A673 (cell line): ENCODE measurements around the gene ACSF2. TPM values are rescaled to one million over a fixed set of nuclear protein-coding genes. Genes with fewer than 3 reads are reported as not detected.

ENCODE experiments used
- BruUV-seq: library from RNA; stranded (reverse); fragments of 400-500 nt; replicated peaks from 2 replicates; lab custom pipeline; 2021; lab: Mats Ljungman, UMichigan
- CTCF ChIA-PET: fragments of 300-600 bp; sonication (Branson Sonifier 250); formaldehyde crosslinking; loops from one replicate; lab custom pipeline; 2022; ENCODE audit warnings: antibody characterized with exemption; lab: Charles Lee
- POLR2A ChIA-PET: fragments of 300-600 bp; sonication (Branson Sonifier 250); formaldehyde crosslinking; loops from one replicate; lab custom pipeline; 2022; ENCODE audit warnings: antibody characterized with exemption; ENCODE audit not compliant: low non-redundant PET; lab: Charles Lee
- DNase-seq: peaks from one replicate; pipeline ENCODE4 v3.0.0-alpha.2; 2015; ENCODE audit warnings: low spot score
- H3K27ac ChIP-seq: fragments of 200-600 bp; sonication (generic); 2 replicates; pipeline ENCODE4 v1.5.1; 2016; ENCODE audit warnings: mixed run types, low read depth, mild to moderate bottlenecking, mixed read lengths, antibody characterized with exemption, low read length; ENCODE audit not compliant: poor library complexity, severe bottlenecking
- H3K27me3 ChIP-seq: fragments of 200-600 bp; sonication (generic); replicated peaks from 2 replicates; pipeline ENCODE4 v1.6.1; 2017; ENCODE audit warnings: mixed run types, low read depth, mild to moderate bottlenecking, mixed read lengths, antibody characterized with exemption, low read length; ENCODE audit not compliant: insufficient read depth, poor library complexity
- H3K36me3 ChIP-seq: fragments of 200-600 bp; sonication (generic); 2 replicates; pipeline ENCODE4 v1.6.1; 2016; ENCODE audit warnings: mixed run types, mild to moderate bottlenecking, mixed read lengths, antibody characterized with exemption, low read length; ENCODE audit not compliant: insufficient read depth, poor library complexity, severe bottlenecking
- H3K4me1 ChIP-seq: fragments of 200-600 bp; sonication (generic); 2 replicates; pipeline ENCODE4 v1.6.1; 2017; ENCODE audit warnings: mixed run types, mild to moderate bottlenecking, mixed read lengths, antibody characterized with exemption, low read length; ENCODE audit not compliant: insufficient read depth, poor library complexity, severe bottlenecking
- H3K4me3 ChIP-seq: fragments of 200-600 bp; sonication (generic); 2 replicates; pipeline ENCODE4 v1.5.1; 2016; ENCODE audit warnings: low read depth, mixed run types, mild to moderate bottlenecking, mixed read lengths, low read length; ENCODE audit not compliant: poor library complexity, severe bottlenecking
- H3K9me3 ChIP-seq: fragments of 200-600 bp; sonication (generic); 2 replicates; pipeline ENCODE4 v1.6.1; 2016; ENCODE audit warnings: mixed run types, low read depth, mild to moderate bottlenecking, mixed read lengths, antibody characterized with exemption, low read length; ENCODE audit not compliant: poor library complexity, severe bottlenecking
- CTCF ChIP-seq: fragments of 300-800, 200-600 bp; sonication (generic); conservative IDR thresholded peaks from 2 replicates; pipeline ENCODE4 v1.5.1; 2017; ENCODE audit warnings: low read depth, mild to moderate bottlenecking, antibody characterized with exemption, low read length, moderate library complexity, mixed read lengths
- EZH2 ChIP-seq: fragments of 200-600 bp; sonication (generic); IDR thresholded peaks from 2 replicates; pipeline ENCODE4 v1.6.1; 2017; ENCODE audit warnings: borderline replicate concordance, low read depth, mild to moderate bottlenecking, mixed read lengths, antibody characterized with exemption, low read length; ENCODE audit not compliant: poor library complexity, severe bottlenecking
- intact Hi-C: fragments of 100-400 bp; cut with micrococcal nuclease; formaldehyde crosslinking; loops from one replicate; pipeline ENCODE4 v1.10.0; 2022; ENCODE audit not compliant: unreplicated experiment
- total RNA-seq: library from RNA; stranded (reverse); gene quantifications from 2 replicates; pipeline ENCODE4 v1.2.3, GENCODE V29; 2021

The ACSF2 gene
- total RNA-seq, 1 experiment from 2014 or later = 4.1 TPM

GRCh38 chr17:50511058-50511457 lies 85.0 kb downstream of the ACSF2 start:
- DNase-seq = no peak
- CTCF ChIA-PET = interaction anchor here (0.5 kb wide), 1 partner anchor 10 kb away, joined by 4 read pairs; no protein-coding TSS in a partner anchor
- BruUV-seq = no TSS peak
- Histone ChIP-seq H3K36me3 (no peaks in the 10 kb centered on the region), H3K4me1 (peaks cover 6% of the 10 kb centered on the region), H3K9me3 (no peaks in the 10 kb centered on the region), H3K4me3 (no peak overlapping the region), H3K27me3 (no peaks in the 10 kb centered on the region), H3K27ac (no peak overlapping the region)
- POLR2A ChIA-PET = no interaction called here
- intact Hi-C loops = no loop called here
- TF ChIP-seq EZH2 = no peak
- TF ChIP-seq CTCF = no peak

- Histone ChIP-seq H3K27ac (no peak overlapping the region), H3K9me3 (no peaks in the 10 kb centered on the region), H3K4me1 (no peaks in the 10 kb centered on the region), H3K4me3 (no peak overlapping the region), H3K36me3 (no peaks in the 10 kb centered on the region), H3K27me3 (no peaks in the 10 kb centered on the region)
- BruUV-seq = no TSS peak
- ChIA-PET POLR2A (no interaction called here), CTCF (no interaction called here)
- intact Hi-C loops = no loop called here
- TF ChIP-seq CTCF (no peak), EZH2 (no peak)
- DNase-seq = no peak
Observed at GRCh38 chr17:50513495-50513894, 87.5 kb downstream of the ACSF2 start.

- no peaks in the 10 kb centered on the region for H3K27me3 ChIP-seq
- H3K27ac ChIP-seq = no peak overlapping the region
- no peaks in the 10 kb centered on the region for H3K9me3 ChIP-seq
- intact Hi-C loops = no loop called here
- H3K4me1 ChIP-seq = no peaks in the 10 kb centered on the region
- no peak overlapping the region for H3K4me3 ChIP-seq
- BruUV-seq = no TSS peak
- no peak for TF ChIP-seq CTCF
- TF ChIP-seq EZH2 = no peak
- H3K36me3 ChIP-seq = no peaks in the 10 kb centered on the region
- DNase-seq = no peak
- POLR2A ChIA-PET = no interaction called here
- CTCF ChIA-PET = no interaction called here
Observed at GRCh38 chr17:50514388-50514787, 88.4 kb downstream of the ACSF2 start.
